Ascending aorta (tissue), 2 donors: ENCODE data around the gene HLA-F. TPM values are rescaled to one million over a fixed set of nuclear protein-coding genes. Genes with fewer than 3 reads are reported as not detected.
A peak's percentile ranks its signal among the peaks of the same experiment; 100 is the strongest.

ENCODE experiments used
- DNase-seq, 2 donors: peaks; one replicate each; pipeline ENCODE4 v3.0.0-alpha.2; 2019; ENCODE audit warnings: low spot score in 2 of 2
- H3K27ac ChIP-seq, 2 donors: fragments of 200-600 bp; sonication (generic); one replicate each; pipeline ENCODE4 v1.5.1; 2016 to 2017; ENCODE audit warnings: mild to moderate bottlenecking in 1 of 2
- H3K27me3 ChIP-seq: fragments of 200-600 bp; sonication (generic); one replicate; pipeline ENCODE4 v1.5.1; 2017
- H3K36me3 ChIP-seq, 2 donors: fragments of 200-600 bp; sonication (generic); one replicate each; pipeline ENCODE4 v1.5.1; 2016
- H3K4me1 ChIP-seq, 2 donors: fragments of 200-600 bp; sonication (generic); one replicate each; pipeline ENCODE4 v1.5.1; 2016 to 2017; ENCODE audit warnings: mild to moderate bottlenecking in 1 of 2
- H3K4me3 ChIP-seq, 2 donors: fragments of 200-600 bp; sonication (generic); one replicate each; pipeline ENCODE4 v1.5.1; 2016 to 2017; ENCODE audit warnings: mild to moderate bottlenecking in 1 of 2
- H3K9me3 ChIP-seq, 2 donors: fragments of 200-600 bp; sonication (generic); one replicate each; pipeline ENCODE4 v1.5.1; 2016
- intact Hi-C: fragments of 100-400 bp; cut with DNase I; formaldehyde crosslinking; loops from one replicate; pipeline ENCODE4 v1.15.1; 2023
- total RNA-seq: library from RNA; depleted of rRNA; stranded (reverse); fragments of >200 nt; gene quantifications from one replicate; pipeline ENCODE4 v1.1.0, GENCODE V29; 2016
- TF ChIP-seq, protein P1 (sequence below), 3 experiments: fragments of 200-600 bp in 2 of 3; fragments of 450-650 bp in 1 of 3; sonication (generic) in 2 of 3; IDR thresholded peaks; one replicate each; pipeline ENCODE4 v1.5.1; 2016 to 2019; ENCODE audit warnings: antibody characterized with exemption in 3 of 3, mild to moderate bottlenecking in 1 of 3, moderate library complexity in 1 of 3

The HLA-F gene
- total RNA-seq, 1 donor from 2014 or later, result 75.0 TPM

- Histone ChIP-seq H3K4me3 (no peak overlapping the region), H3K4me1 (peaks cover 6 to 9% of the 10 kb centered on the region in 2 donors), H3K36me3 (peaks cover 3 to 4% of the 10 kb centered on the region in 2 donors), H3K27me3 (no peaks in the 10 kb centered on the region), H3K9me3 (no peaks in the 10 kb centered on the region), H3K27ac (no peak overlapping the region)
- peak in 1 of 2 donors; percentile 7 for DNase-seq
- TF ChIP-seq, protein P1, sequence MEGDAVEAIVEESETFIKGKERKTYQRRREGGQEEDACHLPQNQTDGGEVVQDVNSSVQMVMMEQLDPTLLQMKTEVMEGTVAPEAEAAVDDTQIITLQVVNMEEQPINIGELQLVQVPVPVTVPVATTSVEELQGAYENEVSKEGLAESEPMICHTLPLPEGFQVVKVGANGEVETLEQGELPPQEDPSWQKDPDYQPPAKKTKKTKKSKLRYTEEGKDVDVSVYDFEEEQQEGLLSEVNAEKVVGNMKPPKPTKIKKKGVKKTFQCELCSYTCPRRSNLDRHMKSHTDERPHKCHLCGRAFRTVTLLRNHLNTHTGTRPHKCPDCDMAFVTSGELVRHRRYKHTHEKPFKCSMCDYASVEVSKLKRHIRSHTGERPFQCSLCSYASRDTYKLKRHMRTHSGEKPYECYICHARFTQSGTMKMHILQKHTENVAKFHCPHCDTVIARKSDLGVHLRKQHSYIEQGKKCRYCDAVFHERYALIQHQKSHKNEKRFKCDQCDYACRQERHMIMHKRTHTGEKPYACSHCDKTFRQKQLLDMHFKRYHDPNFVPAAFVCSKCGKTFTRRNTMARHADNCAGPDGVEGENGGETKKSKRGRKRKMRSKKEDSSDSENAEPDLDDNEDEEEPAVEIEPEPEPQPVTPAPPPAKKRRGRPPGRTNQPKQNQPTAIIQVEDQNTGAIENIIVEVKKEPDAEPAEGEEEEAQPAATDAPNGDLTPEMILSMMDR (IDR thresholded peaks at IDR 0.05), result no peak
- intact Hi-C loops, result no loop called here
Measured at GRCh38 chr6:29745386-29745785, 22.2 kb downstream of the HLA-F start.

GRCh38 chr6:29745855-29746449 is 22.7 kb downstream of the HLA-F start:
- H3K27ac ChIP-seq, result no peak overlapping the region
- peaks cover 3 to 4% of the 10 kb centered on the region in 2 donors for H3K36me3 ChIP-seq
- H3K4me3 ChIP-seq, result no peak overlapping the region
- H3K27me3 ChIP-seq, result no peaks in the 10 kb centered on the region
- H3K4me1 ChIP-seq, result peaks cover 6 to 9% of the 10 kb centered on the region in 2 donors
- intact Hi-C loops, result no loop called here
- H3K9me3 ChIP-seq, result no peaks in the 10 kb centered on the region
- TF ChIP-seq, protein P1 (IDR thresholded peaks at IDR 0.05), result no peak
- DNase-seq, result peak in 1 of 2 donors; percentile 46

GRCh38 chr6:29746846-29747687 is 23.8 kb downstream of the HLA-F start:
- peak overlapping the region in 1 of 2 donors; percentile 94 for H3K4me3 ChIP-seq
- peaks cover 3 to 4% of the 10 kb centered on the region in 2 donors for H3K36me3 ChIP-seq
- no peak overlapping the region for H3K27ac ChIP-seq
- DNase-seq, result peak in 1 of 2 donors; percentile 44
- TF ChIP-seq, protein P1 (IDR thresholded peaks at IDR 0.05), result no peak
- H3K27me3 ChIP-seq, result no peaks in the 10 kb centered on the region
- H3K9me3 ChIP-seq, result no peaks in the 10 kb centered on the region
- H3K4me1 ChIP-seq, result peaks cover 6 to 9% of the 10 kb centered on the region in 2 donors
- intact Hi-C loops, result no loop called here

- DNase-seq, result peak in 1 of 2 donors; percentile 61
- peak overlapping the region in 1 of 2 donors; percentile 68 for H3K27ac ChIP-seq
- intact Hi-C loops, result loop anchor here (2.0 kb wide), 2 partner anchors 229 to 313 kb away; partner anchors contain the start of gene POLR1H
- H3K4me1 ChIP-seq, result peaks cover 6 to 9% of the 10 kb centered on the region in 2 donors
- H3K36me3 ChIP-seq, result peaks cover 3 to 4% of the 10 kb centered on the region in 2 donors
- no peaks in the 10 kb centered on the region for H3K27me3 ChIP-seq
- no peaks in the 10 kb centered on the region for H3K9me3 ChIP-seq
- TF ChIP-seq, protein P1 (IDR thresholded peaks at IDR 0.05), result no peak
- H3K4me3 ChIP-seq, result peak overlapping the region; percentile 67 to 94
Measured at GRCh38 chr6:29747688-29748250, 24.5 kb downstream of the HLA-F start.

GRCh38 chr6:29748391-29749307 is 25.4 kb downstream of the HLA-F start:
- Histone ChIP-seq H3K4me3 (peak overlapping the region; percentile 67 to 94), H3K27me3 (no peaks in the 10 kb centered on the region), H3K4me1 (peaks cover 9 to 10% of the 10 kb centered on the region in 2 donors), H3K36me3 (peaks cover 2 to 4% of the 10 kb centered on the region in 2 donors), H3K27ac (peak overlapping the region; percentile 22 to 82), H3K9me3 (no peaks in the 10 kb centered on the region)
- peak; percentile 89 to 96 for DNase-seq
- TF ChIP-seq, protein P1 (IDR thresholded peaks at IDR 0.05), result no peak
- intact Hi-C loops, result loop anchor here (2.0 kb wide), 2 partner anchors 228 to 312 kb away; partner anchors contain the start of gene POLR1H
